Measurements from ENCODE around the gene C1QTNF5.
A peak's percentile ranks its signal among the peaks of the same experiment; 100 is the strongest.

Gene C1QTNF5

GRCh38 chr11:119319136-119319699, 21.5 kb downstream of the C1QTNF5 start:
- ChIA-PET CTCF (interaction anchor here (0.6 to 15.8 kb wide), 9 partner anchors 9 to 136 kb away, joined by 3 to 151 read pairs (median 3); partner anchors contain the start of gene C1QTNF5), POLR2A (interaction anchor here (1.0 to 4.4 kb wide), 5 partner anchors 11 to 198 kb away, joined by 3 to 35 read pairs (median 4); partner anchors contain the start of gene HINFP)
- TF ChIP-seq GLIS2 (tag by site-specific recombination; IDR thresholded peaks at IDR 0.05) (0 out of 2 replicates have a peak, but pooled peaks have one; percentile 2), YY2 (tag by site-specific recombination; IDR thresholded peaks at IDR 0.05) (no peak), ZNF629 (tag by site-specific recombination; IDR thresholded peaks at IDR 0.05) (no peak)
- no peaks in the 10 kb centered on the region for H3K9me3 ChIP-seq (ENCODE audit: control insufficient read depth, insufficient read depth, low read depth, low read length)
- no peaks in the 10 kb centered on the region; the same call in 1 of the 2 replicates for H3K4me1 ChIP-seq (ENCODE audit: control insufficient read depth, insufficient read depth, low read length)
- H3K27ac ChIP-seq (ENCODE audit: extremely low read depth, low read depth, low read length) = no peak overlapping the region
- no peak overlapping the region for H3K4me3 ChIP-seq (ENCODE audit: low read depth, low read length)
- peaks cover 0 to 7% of the 10 kb centered on the region in 2 experiments; a peak in 1 of 3 replicates for H3K36me3 ChIP-seq (ENCODE audit: control insufficient read depth in 2 of 2, insufficient read depth in 1 of 2, low read length in 2 of 2)

GRCh38 chr11:119318240-119319135, 22.2 kb downstream of the C1QTNF5 start:
- H3K4me1 ChIP-seq (ENCODE audit: control insufficient read depth, insufficient read depth, low read length) = no peaks in the 10 kb centered on the region; the same call in 1 of the 2 replicates
- TF ChIP-seq ZNF747 (tag by site-specific recombination; IDR thresholded peaks at IDR 0.05) (no peak), ZBTB17 (tag by site-specific recombination; IDR thresholded peaks at IDR 0.05) (0 out of 2 replicates have a peak, but pooled peaks have one; percentile 19)
- ChIA-PET POLR2A (interaction anchor here (0.9 to 4.4 kb wide), 9 partner anchors 11 to 227 kb away, joined by 3 to 35 read pairs (median 4); partner anchors contain the start of genes CBL, HINFP and RNF26), CTCF (interaction anchor here (0.6 to 15.8 kb wide), 14 partner anchors 9 to 304 kb away, joined by 3 to 151 read pairs (median 4); partner anchors contain the start of genes C1QTNF5 and CBL)
- H3K27ac ChIP-seq (ENCODE audit: extremely low read depth, low read depth, low read length) = no peak overlapping the region
- H3K9me3 ChIP-seq (ENCODE audit: control insufficient read depth, insufficient read depth, low read depth, low read length) = no peaks in the 10 kb centered on the region
- H3K36me3 ChIP-seq (ENCODE audit: control insufficient read depth in 2 of 2, insufficient read depth in 1 of 2, low read length in 2 of 2) = peaks cover 0 to 10% of the 10 kb centered on the region in 2 experiments; a peak in 1 of 3 replicates
- no peak overlapping the region for H3K4me3 ChIP-seq (ENCODE audit: low read depth, low read length)

GRCh38 chr11:119317592-119318239, 23.0 kb downstream of the C1QTNF5 start:
- Histone ChIP-seq H3K4me3 (ENCODE audit: low read depth, low read length) (peak overlapping the region; percentile 19; the same call in 1 of the 2 replicates), H3K27ac (ENCODE audit: extremely low read depth, low read depth, low read length) (no peak overlapping the region), H3K4me1 (ENCODE audit: control insufficient read depth, insufficient read depth, low read length) (no peaks in the 10 kb centered on the region; the same call in 1 of the 2 replicates), H3K9me3 (ENCODE audit: control insufficient read depth, insufficient read depth, low read depth, low read length) (no peaks in the 10 kb centered on the region), H3K36me3 (ENCODE audit: control insufficient read depth in 2 of 2, insufficient read depth in 1 of 2, low read length in 2 of 2) (peaks cover 0 to 14% of the 10 kb centered on the region in 2 experiments; a peak in 1 of 3 replicates)
- POLR2A ChIA-PET = interaction anchor here (0.7 to 4.4 kb wide), 23 partner anchors 10 to 262 kb away, joined by 3 to 35 read pairs (median 5); partner anchors contain the start of genes ABCG4, C2CD2L, CBL and DPAGT1
- no peak for TF ChIP-seq ZNF121 (tag by site-specific recombination; IDR thresholded peaks at IDR 0.05)
- peak; percentile 24; the same call in 1 of the 2 replicates for TF ChIP-seq ZNF335 (tag by site-specific recombination; conservative IDR thresholded peaks at IDR 0.05)
- no peak for TF ChIP-seq ZNF473 (tag by site-specific recombination; IDR thresholded peaks at IDR 0.05)
- no peak for TF ChIP-seq ZNF621 (tag by site-specific recombination; IDR thresholded peaks at IDR 0.05)
- peak; percentile 56; the same call in 1 of the 2 replicates for TF ChIP-seq SCRT2 (tag by site-specific recombination; IDR thresholded peaks at IDR 0.05)
- peak; percentile 2; the same call in 1 of the 2 replicates for TF ChIP-seq ZNF341 (tag by site-specific recombination; IDR thresholded peaks at IDR 0.05; ENCODE audit: low read depth)
- CTCF ChIA-PET = interaction anchor here (0.8 to 15.8 kb wide), 7 partner anchors 10 to 157 kb away, joined by 4 to 151 read pairs (median 5); partner anchors contain the start of genes C1QTNF5 and CBL

- ChIA-PET CTCF (interaction anchor here (0.6 to 15.8 kb wide), 6 partner anchors 22 to 327 kb away, joined by 3 to 151 read pairs (median 4); partner anchors contain the start of genes C1QTNF5 and CBL), POLR2A (interaction anchor here (0.5 to 4.4 kb wide), 24 partner anchors 9 to 261 kb away, joined by 3 to 35 read pairs (median 5); partner anchors contain the start of genes ABCG4, C2CD2L, CBL and DPAGT1)
- Histone ChIP-seq H3K36me3 (ENCODE audit: control insufficient read depth in 2 of 2, insufficient read depth in 1 of 2, low read length in 2 of 2) (peaks cover 0 to 22% of the 10 kb centered on the region in 2 experiments; a peak in 1 of 3 replicates), H3K27ac (ENCODE audit: extremely low read depth, low read depth, low read length) (peak within 1 kb of the TSS; percentile 62; the same call in 1 of the 2 replicates), H3K4me3 (ENCODE audit: low read depth, low read length) (peak within 1 kb of the TSS; percentile 67), H3K4me1 (ENCODE audit: control insufficient read depth, insufficient read depth, low read length) (no peaks in the 10 kb centered on the region; the same call in 1 of the 2 replicates), H3K9me3 (ENCODE audit: control insufficient read depth, insufficient read depth, low read depth, low read length) (no peaks in the 10 kb centered on the region)
- no peak for TF ChIP-seq ZNF280D (tag by site-specific recombination; IDR thresholded peaks at IDR 0.05)
- peak; percentile 67 for TF ChIP-seq OSR2 (tag by site-specific recombination; IDR thresholded peaks at IDR 0.05)
- TF ChIP-seq SP3 (tag by site-specific recombination; IDR thresholded peaks at IDR 0.05) = peak; percentile 34; the same call in 1 of the 2 replicates
Observed at GRCh38 chr11:119316729-119317591, 23.7 kb downstream of the C1QTNF5 start, which contains the start of gene MCAM. MCAM (minus strand) TSS chr11:119317130; CDS start chr11:119317101, 29 bp downstream.
